Glutamatergic neuron (in vitro differentiated cells): Measurements from ENCODE around the gene KRTAP2-3. TPM values are rescaled to one million over a fixed set of nuclear protein-coding genes. Genes with fewer than 3 reads are reported as not detected.
"Not testable (repeated sequence)": the region's sequence is repeated elsewhere in the genome, so short reads cannot be mapped to it uniquely, and the experiment has no call there.

Source experiments
- DNase-seq: peaks from one replicate; pipeline ENCODE4 v3.0.0; 2022
- H3K27ac Mint-ChIP-seq: one replicate; pipeline ENCODE4 v1.8.0; 2020; ENCODE audit warnings: mild to moderate bottlenecking, mixed read lengths, inconsistent platforms; ENCODE audit not compliant: unreplicated experiment
- H3K27me3 Mint-ChIP-seq: one replicate; pipeline ENCODE4 v1.8.0; 2020; ENCODE audit warnings: mild to moderate bottlenecking, moderate library complexity, mixed read lengths, inconsistent platforms; ENCODE audit not compliant: unreplicated experiment
- H3K36me3 Mint-ChIP-seq: one replicate; pipeline ENCODE4 v1.8.0; 2020; ENCODE audit warnings: mild to moderate bottlenecking, mixed read lengths, inconsistent platforms; ENCODE audit not compliant: unreplicated experiment
- H3K4me1 Mint-ChIP-seq: one replicate; pipeline ENCODE4 v1.8.0; 2020; ENCODE audit warnings: mild to moderate bottlenecking, low read depth, mixed read lengths, inconsistent platforms; ENCODE audit not compliant: unreplicated experiment
- H3K4me3 Mint-ChIP-seq: one replicate; pipeline ENCODE4 v1.8.0; 2020; ENCODE audit warnings: mild to moderate bottlenecking, mixed read lengths, inconsistent platforms; ENCODE audit not compliant: unreplicated experiment
- H3K9me3 Mint-ChIP-seq: one replicate; pipeline ENCODE4 v1.8.0; 2020; ENCODE audit warnings: mild to moderate bottlenecking, moderate library complexity, mixed read lengths, inconsistent platforms; ENCODE audit not compliant: unreplicated experiment
- total RNA-seq: library from RNA; stranded (reverse); fragmentation: NEBNext Ultra II Directional; extraction: Animal tissue kit (Norgen Biotek cat#: 25700); gene quantifications from one replicate; pipeline ENCODE4 v1.2.1, GENCODE V29; 2021; ENCODE audit not compliant: unreplicated experiment
- TF ChIP-seq, protein P1 (sequence below): fragments of 200-600 bp; sonication (generic); IDR thresholded peaks from one replicate; pipeline ENCODE4 v1.5.0; 2021; ENCODE audit not compliant: partially characterized antibody, unreplicated experiment

KRTAP2-3 gene
- total RNA-seq, 1 donor from 2014 or later = not detected

- H3K4me1 Mint-ChIP-seq, H3K9me3 Mint-ChIP-seq, H3K36me3 Mint-ChIP-seq, H3K27me3 Mint-ChIP-seq, H3K27ac Mint-ChIP-seq, H3K4me3 Mint-ChIP-seq, DNase-seq: not testable (repeated sequence)
These were observed 23.5 kb upstream of the KRTAP2-3 start for GRCh38 chr17:41083427-41083826.

- Mint-ChIP-seq H3K27me3 (no peaks in the 10 kb centered on the region), H3K36me3 (peaks cover 6% of the 10 kb centered on the region), H3K4me1 (no peaks in the 10 kb centered on the region), H3K27ac (no peak overlapping the region), H3K4me3 (no peak overlapping the region), H3K9me3 (peaks cover 7% of the 10 kb centered on the region)
- no peak for DNase-seq
- TF ChIP-seq, protein P1, sequence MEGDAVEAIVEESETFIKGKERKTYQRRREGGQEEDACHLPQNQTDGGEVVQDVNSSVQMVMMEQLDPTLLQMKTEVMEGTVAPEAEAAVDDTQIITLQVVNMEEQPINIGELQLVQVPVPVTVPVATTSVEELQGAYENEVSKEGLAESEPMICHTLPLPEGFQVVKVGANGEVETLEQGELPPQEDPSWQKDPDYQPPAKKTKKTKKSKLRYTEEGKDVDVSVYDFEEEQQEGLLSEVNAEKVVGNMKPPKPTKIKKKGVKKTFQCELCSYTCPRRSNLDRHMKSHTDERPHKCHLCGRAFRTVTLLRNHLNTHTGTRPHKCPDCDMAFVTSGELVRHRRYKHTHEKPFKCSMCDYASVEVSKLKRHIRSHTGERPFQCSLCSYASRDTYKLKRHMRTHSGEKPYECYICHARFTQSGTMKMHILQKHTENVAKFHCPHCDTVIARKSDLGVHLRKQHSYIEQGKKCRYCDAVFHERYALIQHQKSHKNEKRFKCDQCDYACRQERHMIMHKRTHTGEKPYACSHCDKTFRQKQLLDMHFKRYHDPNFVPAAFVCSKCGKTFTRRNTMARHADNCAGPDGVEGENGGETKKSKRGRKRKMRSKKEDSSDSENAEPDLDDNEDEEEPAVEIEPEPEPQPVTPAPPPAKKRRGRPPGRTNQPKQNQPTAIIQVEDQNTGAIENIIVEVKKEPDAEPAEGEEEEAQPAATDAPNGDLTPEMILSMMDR = no peak
These were observed 22.7 kb upstream of the KRTAP2-3 start for GRCh38 chr17:41082626-41083025.

- H3K9me3 Mint-ChIP-seq = peaks cover 7% of the 10 kb centered on the region
- DNase-seq = no peak
- peaks cover 7% of the 10 kb centered on the region for H3K36me3 Mint-ChIP-seq
- TF ChIP-seq, protein P1 = no peak
- H3K27ac Mint-ChIP-seq = no peak overlapping the region
- H3K4me3 Mint-ChIP-seq = no peak overlapping the region
- peaks cover 6% of the 10 kb centered on the region for H3K27me3 Mint-ChIP-seq
- H3K4me1 Mint-ChIP-seq = no peaks in the 10 kb centered on the region
These were observed 16.9 kb upstream of the KRTAP2-3 start for GRCh38 chr17:41076788-41077187.

DNA sequence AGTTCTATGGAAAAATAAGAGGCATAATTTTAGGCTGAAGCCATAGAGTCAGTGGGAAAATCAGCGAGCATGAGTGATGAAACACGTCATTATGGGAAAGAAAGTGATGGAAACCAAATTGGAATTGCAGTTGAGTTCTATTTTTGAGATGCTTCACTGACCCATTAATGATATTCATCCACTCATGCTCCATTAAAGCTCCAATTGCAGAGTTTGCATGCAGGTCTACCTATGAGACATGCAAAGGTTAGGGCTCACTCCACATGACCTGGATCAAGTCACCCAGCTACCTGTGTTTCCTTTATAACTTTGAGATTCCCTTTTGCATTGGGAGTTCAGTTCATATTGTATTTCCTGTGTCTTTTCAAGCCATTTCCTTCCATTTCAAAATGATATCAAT, 13.8 kb upstream of the KRTAP2-3 start:
- DNase-seq = no peak
- peaks cover 5% of the 10 kb centered on the region for H3K4me1 Mint-ChIP-seq
- H3K36me3 Mint-ChIP-seq = peaks cover 8% of the 10 kb centered on the region
- H3K27ac Mint-ChIP-seq = no peak overlapping the region
- TF ChIP-seq, protein P1 = no peak
- H3K4me3 Mint-ChIP-seq = no peak overlapping the region
- H3K27me3 Mint-ChIP-seq = peaks cover 8% of the 10 kb centered on the region
- peaks cover 9% of the 10 kb centered on the region for H3K9me3 Mint-ChIP-seq

- Mint-ChIP-seq H3K4me1 (peaks cover 5% of the 10 kb centered on the region), H3K27ac (peak overlapping the region; percentile 90), H3K4me3 (peak overlapping the region; percentile 67), H3K9me3 (peaks cover 9% of the 10 kb centered on the region), H3K27me3 (peaks cover 8% of the 10 kb centered on the region), H3K36me3 (peaks cover 8% of the 10 kb centered on the region)
- TF ChIP-seq, protein P1 = no peak
- peak; percentile 48 for DNase-seq
These were observed 11.9 kb upstream of the KRTAP2-3 start for GRCh38 chr17:41071606-41072360.
